Epithelial cell of esophagus (primary cell): ENCODE results near the gene DCXR.
"Not testable (repeated sequence)": the region's sequence is repeated elsewhere in the genome, so short reads cannot be mapped to it uniquely, and the experiment has no call there.

Experiments used
- DNase-seq: peaks from one replicate; pipeline ENCODE4 v3.0.0; 2010; ENCODE audit warnings: low read depth
- H3K4me3 ChIP-seq: 2 replicates; pipeline ENCODE4 v1.5.1; 2011; ENCODE audit warnings: mild to moderate bottlenecking, low read length, control low read depth
- TF ChIP-seq, protein P1 (sequence below): IDR thresholded peaks from 2 replicates; pipeline ENCODE4 v1.5.1; 2011; ENCODE audit warnings: low read depth, mild to moderate bottlenecking, low read length, control low read depth, inconsistent platforms; ENCODE audit not compliant: insufficient read depth; ENCODE audit errors: missing control alignments

The DCXR gene

DNA sequence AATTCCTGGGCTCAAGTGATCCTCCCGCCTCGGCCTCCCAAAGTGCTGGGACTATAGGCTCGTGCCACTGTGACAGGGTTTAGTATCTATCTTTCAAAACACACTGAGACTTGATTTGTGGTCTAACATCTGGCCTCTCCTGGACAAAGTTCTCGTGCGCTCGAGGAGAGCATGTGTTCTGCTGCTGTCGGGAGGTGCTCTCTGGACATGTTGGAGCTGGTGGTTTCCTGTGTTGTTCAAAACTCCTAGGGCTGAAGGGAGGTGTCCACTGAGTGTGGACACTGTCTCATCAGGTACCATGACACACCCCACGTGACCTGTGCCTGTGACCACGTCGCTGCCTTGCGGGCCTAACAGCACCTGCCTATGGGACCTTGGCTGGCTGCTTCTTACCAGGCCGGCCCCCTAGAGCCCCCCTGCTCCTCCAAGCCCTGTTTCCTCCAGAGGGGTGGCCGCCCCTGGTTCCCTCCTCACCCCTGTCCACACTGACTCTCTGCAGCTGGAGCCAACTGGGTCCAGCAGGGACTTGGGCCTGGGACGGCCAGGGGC, 8.5 kb upstream of the DCXR start:
- H3K4me3 ChIP-seq, result no peak overlapping the region
- DNase-seq, result no peak
- TF ChIP-seq, protein P1, sequence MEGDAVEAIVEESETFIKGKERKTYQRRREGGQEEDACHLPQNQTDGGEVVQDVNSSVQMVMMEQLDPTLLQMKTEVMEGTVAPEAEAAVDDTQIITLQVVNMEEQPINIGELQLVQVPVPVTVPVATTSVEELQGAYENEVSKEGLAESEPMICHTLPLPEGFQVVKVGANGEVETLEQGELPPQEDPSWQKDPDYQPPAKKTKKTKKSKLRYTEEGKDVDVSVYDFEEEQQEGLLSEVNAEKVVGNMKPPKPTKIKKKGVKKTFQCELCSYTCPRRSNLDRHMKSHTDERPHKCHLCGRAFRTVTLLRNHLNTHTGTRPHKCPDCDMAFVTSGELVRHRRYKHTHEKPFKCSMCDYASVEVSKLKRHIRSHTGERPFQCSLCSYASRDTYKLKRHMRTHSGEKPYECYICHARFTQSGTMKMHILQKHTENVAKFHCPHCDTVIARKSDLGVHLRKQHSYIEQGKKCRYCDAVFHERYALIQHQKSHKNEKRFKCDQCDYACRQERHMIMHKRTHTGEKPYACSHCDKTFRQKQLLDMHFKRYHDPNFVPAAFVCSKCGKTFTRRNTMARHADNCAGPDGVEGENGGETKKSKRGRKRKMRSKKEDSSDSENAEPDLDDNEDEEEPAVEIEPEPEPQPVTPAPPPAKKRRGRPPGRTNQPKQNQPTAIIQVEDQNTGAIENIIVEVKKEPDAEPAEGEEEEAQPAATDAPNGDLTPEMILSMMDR, result no peak

DNA sequence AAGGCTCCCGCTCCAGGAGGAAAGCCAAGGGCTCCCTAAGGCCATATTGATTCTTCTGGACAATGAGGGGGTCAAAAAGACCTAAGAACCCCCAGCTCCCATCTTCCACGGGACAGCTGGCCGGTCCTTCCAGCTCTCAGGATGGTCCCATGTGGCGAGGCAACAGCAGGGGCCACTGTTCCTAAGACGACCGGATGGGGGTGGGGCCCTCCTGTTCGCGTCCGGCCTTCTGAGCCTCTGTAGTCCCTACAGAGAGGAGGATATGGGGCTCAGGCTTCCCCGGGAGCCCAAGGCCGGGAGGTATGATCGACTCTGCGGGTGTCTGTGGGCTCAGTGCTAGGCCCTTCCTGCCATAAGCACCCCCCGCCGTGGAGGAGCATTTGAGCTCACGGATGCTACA, 6.0 kb upstream of the DCXR start:
- no peak for DNase-seq
- no peak overlapping the region for H3K4me3 ChIP-seq
- TF ChIP-seq, protein P1, result no peak

DNA sequence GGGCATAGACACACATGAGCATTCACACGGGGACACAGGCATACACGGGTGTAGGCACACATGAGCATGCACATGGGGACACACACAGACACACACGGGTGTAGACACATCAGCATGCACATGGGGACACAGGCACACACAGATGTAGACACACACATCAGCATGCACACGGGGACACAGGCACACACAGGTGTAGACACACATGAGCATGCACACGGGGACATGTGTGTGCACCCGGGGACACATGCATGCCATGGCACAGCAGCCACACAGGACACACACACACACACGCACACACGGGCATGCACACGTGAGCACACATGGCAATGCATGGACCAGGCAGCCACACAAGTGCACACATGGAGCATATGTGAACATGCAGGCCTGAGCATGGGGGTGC, 5.2 kb upstream of the DCXR start:
- no peak for DNase-seq
- TF ChIP-seq, protein P1, result no peak
- H3K4me3 ChIP-seq, result no peak overlapping the region

DNA sequence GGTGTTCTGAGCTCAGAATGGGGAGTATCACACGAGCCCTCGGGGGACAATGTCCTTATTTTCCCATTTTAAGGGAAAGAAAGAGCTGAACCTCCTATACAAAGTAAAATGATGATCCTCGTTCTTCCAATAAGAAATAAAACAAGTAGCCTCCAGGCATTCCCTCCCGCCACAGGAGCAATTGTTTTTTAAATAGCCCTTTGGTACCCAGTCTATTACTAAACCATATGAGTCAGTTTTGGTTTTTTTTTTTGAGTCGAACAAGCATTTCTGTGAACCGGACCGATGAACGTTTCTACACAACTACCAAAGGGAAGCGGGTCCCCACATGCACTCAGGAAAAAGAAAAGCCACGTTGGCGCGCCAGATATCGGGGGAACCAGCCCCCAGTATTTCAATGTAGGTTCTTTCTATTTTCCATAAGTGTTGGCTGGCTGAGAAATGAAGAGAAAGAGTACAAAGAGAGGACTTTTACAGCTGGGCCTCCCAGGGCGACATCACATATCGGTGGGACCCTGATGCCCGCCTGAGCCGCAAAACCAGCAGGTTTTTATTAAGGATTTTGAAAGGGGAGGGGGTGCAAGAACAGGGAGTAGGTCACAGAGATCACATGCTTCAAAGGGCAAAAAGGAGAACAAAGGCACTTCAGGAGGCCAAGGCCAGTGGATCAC, 3.8 kb upstream of the DCXR start:
- DNase-seq, result peak; percentile 50
- no peak overlapping the region for H3K4me3 ChIP-seq
- TF ChIP-seq, protein P1, result no peak

DNA sequence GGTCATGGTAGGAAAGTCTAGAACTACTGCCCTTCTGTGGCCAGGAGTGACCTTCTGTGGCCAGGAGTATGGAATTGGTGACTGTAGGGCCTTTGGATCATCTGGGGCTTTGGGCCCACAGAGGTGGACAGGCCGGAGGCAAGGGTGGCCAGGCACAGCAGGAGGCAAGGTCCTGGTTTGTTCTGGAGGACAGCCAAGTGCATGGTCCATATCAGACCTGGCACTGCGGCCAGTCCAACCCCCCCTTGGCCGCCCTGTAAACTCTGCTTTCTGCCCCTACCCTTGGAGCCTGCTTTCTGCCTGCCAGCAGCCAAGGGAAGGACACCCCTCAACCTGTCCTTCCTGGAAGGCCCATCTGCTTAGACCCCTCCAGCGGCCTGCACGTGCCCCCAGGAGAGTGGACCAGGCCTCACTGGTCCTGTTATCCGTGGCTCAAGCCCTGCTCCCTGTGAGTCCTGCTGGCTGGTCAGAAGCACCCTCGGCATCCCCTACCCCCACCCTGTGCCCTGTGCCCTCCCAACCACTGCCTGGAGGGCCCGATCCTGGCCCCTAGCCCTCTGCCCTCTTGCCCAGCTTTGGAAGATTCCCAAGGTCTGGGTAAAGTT, 2.3 kb upstream of the DCXR start:
- TF ChIP-seq, protein P1, result no peak
- DNase-seq, result no peak
- H3K4me3 ChIP-seq, result no peak overlapping the region

DNA sequence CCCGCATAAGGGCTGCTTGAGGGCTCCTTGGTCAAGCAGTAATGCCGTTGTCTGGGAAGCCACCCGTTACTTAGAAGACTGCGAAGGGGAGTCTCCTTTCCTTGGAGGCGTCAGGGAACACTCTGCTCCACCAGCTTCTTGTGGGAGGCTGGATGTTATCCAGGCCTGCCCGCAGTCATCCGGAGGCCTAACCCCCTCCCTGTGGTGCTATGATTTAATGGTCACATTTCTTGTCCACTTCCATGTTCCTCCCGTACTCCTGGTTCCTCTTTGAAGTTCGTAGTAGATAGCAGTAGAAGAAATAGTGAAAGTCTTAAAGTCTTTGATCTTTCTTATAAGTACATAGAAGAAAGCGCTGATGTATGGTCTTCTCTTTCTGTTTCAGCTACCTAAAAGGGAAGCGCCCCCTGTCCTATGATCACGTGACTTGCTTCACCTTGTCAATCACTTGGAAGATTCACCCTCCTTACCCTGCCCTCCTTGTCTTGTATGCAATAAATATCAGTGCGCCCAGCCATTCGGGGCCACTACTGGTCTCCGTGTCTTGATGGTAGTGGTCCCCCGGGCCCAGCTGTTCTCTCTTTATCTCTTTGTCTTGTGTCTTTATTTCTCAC, 1.4 kb upstream of the DCXR start:
- not testable (repeated sequence) for DNase-seq, H3K4me3 ChIP-seq

DNA sequence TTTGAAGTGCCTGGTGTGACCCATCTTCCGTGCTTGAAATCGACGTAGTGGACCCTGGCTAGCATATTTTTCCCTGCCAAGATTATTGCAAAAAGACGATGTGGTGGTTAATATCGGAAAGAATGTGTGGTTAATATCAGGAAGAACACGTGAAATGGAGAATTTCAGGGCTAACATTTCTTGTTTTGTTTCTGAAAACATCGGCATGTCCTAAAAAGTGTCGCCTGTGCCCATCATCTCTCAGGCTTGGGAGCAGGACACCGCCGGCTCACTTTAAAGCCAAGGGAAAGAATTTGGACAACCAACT, 345 bp upstream of the DCXR start:
- H3K4me3 ChIP-seq, result peak overlapping the region; percentile 80
- TF ChIP-seq, protein P1, result no peak
- DNase-seq, result no peak
